ENCODE results near the gene PARL.

PARL gene

GRCh38 chr3:183895774-183896173 is 11.1 kb upstream of the PARL start:
- TF ChIP-seq CTCF (IDR thresholded peaks at IDR 0.05; ENCODE audit: insufficient read depth, low read depth, low read length, missing control alignments): no peak
- no peak overlapping the region for H3K4me3 ChIP-seq (ENCODE audit: low read depth, low read length)
- no peak for DNase-seq (ENCODE audit: low read depth)

GRCh38 chr3:183895296-183895695 is 10.6 kb upstream of the PARL start:
- TF ChIP-seq CTCF (IDR thresholded peaks at IDR 0.05; ENCODE audit: insufficient read depth, low read depth, low read length, missing control alignments): peak; percentile 81
- peak; percentile 71 for DNase-seq (ENCODE audit: low read depth)

GRCh38 chr3:183892610-183893214 is 8.0 kb upstream of the PARL start:
- TF ChIP-seq CTCF (IDR thresholded peaks at IDR 0.05; ENCODE audit: insufficient read depth, low read depth, low read length, missing control alignments): no peak
- no peak overlapping the region for H3K4me3 ChIP-seq (ENCODE audit: low read depth, low read length)
- DNase-seq (ENCODE audit: low read depth): no peak

More at GRCh38 chr3:183895296-183895695, 10.6 kb upstream of the PARL start:
- no peak overlapping the region for H3K4me3 ChIP-seq (ENCODE audit: low read depth, low read length)

- TF ChIP-seq CTCF (IDR thresholded peaks at IDR 0.05; ENCODE audit: insufficient read depth, low read depth, low read length, missing control alignments): no peak
- no peak for DNase-seq (ENCODE audit: low read depth)
- H3K4me3 ChIP-seq (ENCODE audit: low read depth, low read length): no peak overlapping the region
Measured at GRCh38 chr3:183885766-183886165, 1.1 kb upstream of the PARL start.

GRCh38 chr3:183884097-183884426 is 618 bp downstream of the PARL start:
- peak overlapping the region; percentile 61 for H3K4me3 ChIP-seq (ENCODE audit: low read depth, low read length)
- DNase-seq (ENCODE audit: low read depth): no peak
- no peak for TF ChIP-seq CTCF (IDR thresholded peaks at IDR 0.05; ENCODE audit: insufficient read depth, low read depth, low read length, missing control alignments)

GRCh38 chr3:183883291-183884096 is 1.2 kb downstream of the PARL start:
- peak overlapping the region; percentile 61 for H3K4me3 ChIP-seq (ENCODE audit: low read depth, low read length)
- DNase-seq (ENCODE audit: low read depth): no peak
- no peak for TF ChIP-seq CTCF (IDR thresholded peaks at IDR 0.05; ENCODE audit: insufficient read depth, low read depth, low read length, missing control alignments)

All from GM12865 (cell line).